GF-D8 (cell line): ENCODE data around the gene TNFAIP8L2.
"Not testable (repeated sequence)": the region's sequence is repeated elsewhere in the genome, so short reads cannot be mapped to it uniquely, and the experiment has no call there.

Experiments
- DNase-seq: peaks from one replicate; lab custom pipeline; 2025; lab: John Stamatoyannopoulos, UW

The TNFAIP8L2 gene

DNA sequence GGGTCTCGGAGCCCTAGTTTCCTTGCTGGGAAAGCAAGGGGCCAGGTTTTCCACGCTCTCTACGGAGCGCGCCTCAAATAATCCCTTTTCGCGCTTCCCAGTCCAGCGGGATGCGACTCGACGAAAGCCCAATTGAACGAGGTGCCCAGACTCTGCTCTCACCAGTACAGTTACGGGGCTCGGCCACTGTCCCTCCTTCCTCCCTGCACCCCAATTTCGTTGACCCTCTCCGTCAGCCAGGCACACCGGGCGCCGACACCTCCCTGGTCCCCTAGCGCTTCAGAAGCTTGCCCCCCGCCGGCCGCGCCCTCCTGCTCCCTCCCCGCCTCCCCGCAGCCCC lies 10.4 kb upstream of the TNFAIP8L2 start:
- DNase-seq = no peak

DNA sequence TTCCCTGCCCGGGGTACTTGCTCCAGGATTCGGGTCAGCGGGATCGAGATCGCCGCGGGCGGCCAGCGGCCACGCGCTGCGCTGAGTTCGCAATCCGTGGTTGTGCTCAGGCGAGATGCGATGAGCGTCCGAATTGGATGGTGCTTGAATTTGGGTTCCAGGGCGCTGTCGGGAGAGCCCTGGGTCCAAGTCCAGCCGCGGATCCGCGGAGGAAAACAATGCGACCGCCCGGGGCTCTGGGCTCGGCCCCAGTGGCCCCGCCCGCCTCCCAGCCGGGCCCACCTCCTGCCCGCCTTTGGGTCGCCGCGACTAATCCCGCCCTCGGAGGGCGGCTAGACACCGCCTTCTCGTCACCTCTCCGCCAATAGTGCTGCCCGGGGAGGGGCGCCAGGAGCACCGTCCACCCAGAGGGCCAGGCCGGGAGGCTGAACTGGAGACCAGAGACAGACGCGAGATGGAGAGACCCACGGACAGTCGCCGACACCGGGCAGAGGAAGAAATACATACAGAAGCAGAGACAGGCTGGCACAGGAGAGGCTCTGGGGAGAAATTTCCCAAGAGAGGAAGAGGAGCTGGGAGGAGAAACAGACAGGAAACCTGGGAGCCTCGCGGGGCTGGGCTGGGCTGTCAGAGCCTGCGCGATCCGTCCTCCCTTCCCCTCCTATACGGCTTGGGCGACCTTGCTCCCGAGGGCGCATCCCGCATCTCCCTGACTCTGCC lies 9.9 kb upstream of the TNFAIP8L2 start, which contains the start of gene SEMA6C:
Gene SEMA6C, minus strand, starts transcription at position 220 of the 720 bp plus-strand sequence. CDS start 4,010 bp downstream, outside the sequence.
- DNase-seq = peak; percentile 41

DNA sequence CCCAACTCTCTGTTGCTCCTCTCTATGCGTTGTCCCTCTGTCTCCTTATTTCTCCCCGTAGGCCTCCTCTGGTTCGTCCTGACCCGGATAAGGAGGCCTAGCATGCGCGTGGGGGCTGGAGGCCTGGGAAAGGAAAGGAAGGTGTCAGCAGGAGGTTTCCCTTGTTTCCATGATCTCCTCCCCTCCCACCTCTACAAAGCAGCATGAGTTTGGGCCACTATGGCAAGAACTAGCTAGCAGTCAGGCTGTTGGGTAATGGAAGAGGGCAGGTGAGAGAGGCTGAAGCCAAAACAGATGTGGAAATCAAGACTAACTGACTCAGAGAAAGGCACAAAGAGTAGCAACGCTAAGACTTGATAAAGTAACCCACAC lies 9.3 kb upstream of the TNFAIP8L2 start:
- no peak for DNase-seq

DNA sequence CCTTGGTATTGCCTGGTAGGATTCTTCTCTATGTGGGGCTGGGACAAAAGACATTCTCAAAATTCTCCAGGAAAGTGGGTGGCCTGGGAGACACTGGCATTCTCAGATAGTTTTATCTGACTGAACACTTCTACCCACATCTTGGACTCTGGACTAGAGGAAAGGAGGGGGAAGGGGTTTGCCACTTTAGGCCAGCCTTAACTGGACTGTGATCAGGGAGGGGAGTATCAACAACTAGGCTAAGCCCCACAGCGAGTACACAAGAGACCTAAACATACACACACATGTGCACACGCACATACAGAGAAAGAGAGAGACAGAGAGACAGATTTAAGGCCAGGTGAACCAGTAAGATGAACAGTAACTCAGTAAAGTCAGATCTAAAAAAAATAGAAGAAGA lies 8.8 kb upstream of the TNFAIP8L2 start:
- DNase-seq = no peak

- DNase-seq = peak; percentile 97
These were observed 650 bp downstream of the TNFAIP8L2 start for GRCh38 chr1:151157067-151157531.

DNA sequence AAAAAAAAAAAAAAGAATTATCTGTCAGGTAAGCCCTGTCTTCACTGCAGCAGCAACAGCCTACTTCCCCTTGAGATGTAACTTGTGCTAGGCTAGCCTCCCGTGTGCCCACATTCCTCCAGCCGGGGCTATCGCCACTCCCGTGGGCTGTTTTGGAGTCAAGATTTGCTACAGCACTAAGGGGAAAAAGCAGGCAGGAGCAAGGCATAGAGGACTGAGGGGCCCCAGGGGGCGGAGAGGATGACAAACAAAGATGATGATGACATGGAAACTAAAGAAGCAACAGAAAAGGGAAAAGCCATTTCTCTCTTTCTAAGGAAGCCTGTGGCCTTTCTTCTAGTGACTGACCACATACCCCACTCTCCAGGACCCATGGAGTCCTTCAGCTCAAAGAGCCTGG lies 1.9 kb downstream of the TNFAIP8L2 start:
- peak; percentile 10 for DNase-seq

DNA sequence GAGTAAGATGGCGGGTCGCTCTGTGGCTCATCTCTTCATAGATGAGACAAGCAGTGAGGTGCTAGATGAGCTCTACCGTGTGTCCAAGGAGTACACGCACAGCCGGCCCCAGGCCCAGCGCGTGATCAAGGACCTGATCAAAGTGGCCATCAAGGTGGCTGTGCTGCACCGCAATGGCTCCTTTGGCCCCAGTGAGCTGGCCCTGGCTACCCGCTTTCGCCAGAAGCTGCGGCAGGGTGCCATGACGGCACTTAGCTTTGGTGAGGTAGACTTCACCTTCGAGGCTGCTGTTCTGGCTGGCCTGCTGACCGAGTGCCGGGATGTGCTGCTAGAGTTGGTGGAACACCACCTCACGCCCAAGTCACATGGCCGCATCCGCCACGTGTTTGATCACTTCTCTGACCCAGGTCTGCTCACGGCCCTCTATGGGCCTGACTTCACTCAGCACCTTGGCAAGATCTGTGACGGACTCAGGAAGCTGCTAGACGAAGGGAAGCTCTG lies 2.4 kb downstream of the TNFAIP8L2 start:
- DNase-seq = no peak

GRCh38 chr1:151159373-151159772 lies 2.9 kb downstream of the TNFAIP8L2 start:
- DNase-seq = no peak

GRCh38 chr1:151164732-151165280 lies 8.4 kb downstream of the TNFAIP8L2 start:
- DNase-seq = no peak

DNA sequence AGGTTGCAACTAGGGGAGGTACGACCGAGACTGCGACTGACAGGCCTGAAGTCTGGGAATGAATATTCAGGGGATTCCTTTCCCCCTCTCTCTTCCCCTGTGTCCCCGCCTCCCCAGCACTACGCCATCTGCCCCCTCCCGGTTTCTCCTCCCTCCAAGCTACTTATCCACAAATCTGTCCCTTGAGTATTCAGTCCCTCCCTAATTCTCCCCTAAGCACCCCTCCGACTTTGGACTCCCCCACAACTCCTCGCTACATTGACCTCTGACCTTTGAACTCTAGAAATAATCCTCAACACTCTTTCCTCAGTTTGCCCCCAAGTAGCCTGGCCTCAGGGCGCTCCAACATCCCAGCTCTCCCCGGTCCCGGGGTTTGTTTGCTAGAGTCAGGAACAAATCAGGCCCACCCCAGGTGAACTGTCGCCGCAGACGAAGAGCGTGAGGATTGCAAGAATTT lies 8.9 kb downstream of the TNFAIP8L2 start:
- no peak for DNase-seq

DNA sequence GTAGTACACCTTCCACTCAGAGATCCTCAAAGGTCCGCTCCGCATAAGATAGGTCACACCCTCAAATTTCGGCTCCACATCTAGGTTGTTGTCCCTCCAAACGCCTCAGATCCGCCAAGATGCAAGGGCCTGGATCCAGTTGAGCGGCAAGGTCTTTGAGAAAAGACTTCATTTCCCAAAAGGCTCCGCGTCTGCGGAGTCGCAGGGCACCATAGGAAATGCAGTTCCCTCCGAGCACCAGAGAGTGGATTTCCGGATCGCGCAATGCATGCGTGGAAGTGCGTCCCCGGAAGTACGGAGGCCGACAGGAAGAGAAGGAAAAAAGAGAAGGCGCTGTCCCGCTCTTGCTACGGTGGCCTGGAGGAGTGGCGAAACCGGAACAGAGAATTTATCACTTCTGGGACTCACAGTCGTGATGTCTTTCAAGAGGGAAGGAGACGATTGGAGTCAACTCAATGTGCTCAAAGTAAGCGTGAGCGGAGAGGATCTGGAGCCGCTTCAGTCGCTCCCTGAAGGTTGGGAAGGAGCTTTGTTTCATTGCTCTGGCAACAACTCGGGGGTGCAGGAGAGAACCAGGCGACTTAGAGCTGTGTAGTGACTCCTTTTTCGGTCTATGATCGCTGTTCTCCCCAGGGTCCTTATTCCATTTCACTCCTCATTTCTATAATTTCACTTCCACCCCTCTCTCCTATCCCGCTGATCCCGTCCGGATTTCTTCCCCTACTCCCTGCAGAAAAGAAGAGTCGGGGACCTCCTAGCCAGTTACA lies 9.5 kb downstream of the TNFAIP8L2 start, which contains the start of the genes LYSMD1 and SCNM1:
Gene LYSMD1, minus strand, starts transcription at position 165 of the 767 bp plus-strand sequence. CDS start 644 bp downstream, outside the sequence.
Gene SCNM1, plus strand, starts transcription at position 407 of the 767 bp plus-strand sequence. Its CDS starts 9 bp downstream, at position 416.
- peak; percentile 97 for DNase-seq

DNA sequence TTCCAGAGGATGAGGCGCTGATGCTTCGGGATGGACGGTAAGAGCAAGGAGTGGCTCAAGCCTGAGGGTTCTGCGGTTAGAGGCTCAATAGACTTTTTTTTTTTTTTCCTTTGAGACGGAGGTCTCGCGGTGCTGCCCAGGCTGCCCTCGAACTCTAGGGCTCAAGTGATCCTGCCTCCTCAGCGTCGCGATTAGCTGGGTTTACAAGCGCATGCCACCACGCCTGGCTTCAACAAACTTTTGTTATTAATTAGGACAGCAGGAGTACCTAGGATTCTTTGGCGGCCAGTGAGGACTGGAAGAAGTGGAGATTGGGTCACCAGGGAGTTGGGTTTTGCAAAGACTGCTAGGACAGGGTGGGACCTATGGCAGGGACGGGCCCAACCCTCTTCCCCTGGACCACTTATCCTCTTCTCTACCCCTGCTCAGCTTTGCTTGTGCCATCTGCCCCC lies 10.1 kb downstream of the TNFAIP8L2 start:
- no peak for DNase-seq

DNA sequence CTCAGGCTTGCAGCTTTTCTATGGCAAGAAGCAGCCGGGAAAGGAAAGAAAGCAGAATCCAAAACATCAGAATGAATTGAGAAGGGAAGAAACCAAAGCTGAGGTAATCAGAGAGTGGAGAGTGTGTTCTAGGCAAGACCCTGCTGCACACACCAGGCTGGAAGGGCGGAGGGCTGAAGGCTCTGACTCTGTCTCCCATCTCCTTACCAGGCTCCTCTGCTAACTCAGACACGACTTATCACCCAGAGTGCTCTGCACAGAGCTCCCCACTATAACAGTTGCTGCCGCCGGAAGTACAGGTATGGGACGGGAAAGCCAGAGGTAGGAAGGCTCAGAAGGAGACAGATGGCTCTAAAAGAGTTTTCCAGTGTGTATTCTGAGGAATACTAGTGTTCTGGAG lies 10.7 kb downstream of the TNFAIP8L2 start:
- DNase-seq = no peak

- DNase-seq = no peak
These were observed 14.7 kb downstream of the TNFAIP8L2 start for GRCh38 chr1:151171190-151171589.

DNA sequence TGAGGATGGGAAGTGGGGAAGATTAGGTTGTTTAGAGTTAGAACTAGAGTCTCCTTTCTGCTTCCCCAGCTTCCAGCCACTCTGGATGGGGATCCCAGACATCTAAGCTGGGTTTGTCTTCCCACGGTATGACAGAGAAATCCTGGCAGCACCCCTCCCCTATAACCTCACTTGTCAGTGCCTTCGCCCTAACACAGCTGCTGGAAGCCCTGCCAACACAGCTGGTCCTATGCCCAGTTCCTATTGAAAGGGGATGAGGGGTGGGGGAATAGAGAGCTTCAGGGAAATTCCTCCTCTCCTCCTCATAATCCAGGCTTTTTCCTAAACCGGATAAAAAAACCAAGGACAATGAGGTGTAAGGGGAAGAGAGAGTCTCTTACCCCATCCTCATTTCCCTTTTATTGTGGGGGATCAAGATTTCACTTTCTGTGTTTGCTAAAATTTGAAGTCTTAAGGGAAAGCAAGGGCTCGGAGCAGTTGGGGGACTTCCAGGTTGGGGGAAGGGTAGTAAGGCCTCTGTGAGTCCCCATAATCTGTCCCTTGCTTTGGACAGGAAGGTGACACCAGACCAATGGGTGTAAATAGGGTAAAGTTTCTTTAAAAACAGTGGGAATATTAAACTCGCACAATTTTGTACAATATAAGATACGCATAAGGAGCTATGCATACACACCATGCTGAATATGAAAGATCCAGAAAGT lies 18.7 kb downstream of the TNFAIP8L2 start:
- DNase-seq = no peak

- DNase-seq = no peak
These were observed 19.4 kb downstream of the TNFAIP8L2 start, which contains the start of gene TMOD4 for GRCh38 chr1:151175863-151176262. Gene TMOD4 (minus strand): TSS chr1:151175981. CDS start chr1:151174875, 1,106 bp downstream.

DNA sequence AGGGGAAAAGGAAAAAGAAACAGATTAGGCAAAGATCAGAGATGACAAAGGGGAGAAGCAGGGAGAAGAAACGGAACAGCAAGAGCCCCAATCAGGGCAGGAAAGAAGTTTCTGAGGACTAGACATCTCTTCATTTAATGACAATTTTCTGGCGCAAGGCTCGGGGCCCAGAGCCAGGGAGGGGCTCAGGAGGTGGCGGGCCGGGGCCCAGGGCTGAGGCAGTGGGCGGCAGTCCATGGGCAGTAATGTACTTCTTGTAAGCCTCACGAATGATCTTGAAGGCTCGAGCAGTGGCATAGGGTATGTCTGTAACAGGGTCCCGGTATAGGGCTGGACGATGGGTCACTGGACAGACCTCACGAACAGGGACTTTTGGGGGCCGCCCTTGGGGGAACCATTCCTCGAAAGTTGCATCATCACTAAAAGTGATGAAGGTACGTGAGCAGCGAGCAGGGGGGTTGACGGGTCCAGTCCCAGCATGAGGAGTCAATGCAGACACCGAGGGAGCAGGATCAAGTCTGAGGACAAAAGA lies 20.1 kb downstream of the TNFAIP8L2 start:
- no peak for DNase-seq

- DNase-seq = no peak
These were observed 27.8 kb downstream of the TNFAIP8L2 start for GRCh38 chr1:151184211-151184610.

- no peak for DNase-seq
These were observed 30.8 kb downstream of the TNFAIP8L2 start for GRCh38 chr1:151187205-151187604.

DNA sequence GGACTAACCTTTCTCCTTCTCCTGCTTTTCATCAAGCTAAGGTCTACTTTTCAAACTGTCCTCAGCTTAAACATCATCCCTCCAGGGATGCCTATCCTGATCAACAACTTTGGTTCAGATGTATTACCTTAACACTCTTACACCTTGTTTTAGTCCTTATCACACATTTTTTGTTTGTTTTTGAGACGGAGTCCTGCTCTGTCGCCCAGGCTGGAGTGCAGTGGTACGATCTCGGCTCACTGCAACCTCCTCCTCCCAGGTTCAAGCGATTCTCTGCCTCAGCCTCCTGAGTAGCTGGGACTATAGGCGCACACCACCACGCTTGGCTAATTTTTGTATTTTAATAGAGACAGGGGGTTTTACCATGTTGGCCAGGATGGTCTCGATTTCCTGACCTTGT lies 32.2 kb downstream of the TNFAIP8L2 start:
- not testable (repeated sequence) for DNase-seq
